HG03457 (cell line): Measurements from ENCODE around the gene ZNF197.
"Not testable (repeated sequence)": the region's sequence is repeated elsewhere in the genome, so short reads cannot be mapped to it uniquely, and the experiment has no call there.

ENCODE experiments used
- ATAC-seq: cut with Tn5 transposase; IDR thresholded peaks from one replicate; pipeline ENCODE4 v1.9.1; 2021; ENCODE audit warnings: moderate number of reproducible peaks; ENCODE audit not compliant: unreplicated experiment

The ZNF197 gene

GRCh38 chr3:44659434-44659833, 34.6 kb downstream of the ZNF197 start:
- no peak for ATAC-seq

GRCh38 chr3:44661189-44661588, 36.4 kb downstream of the ZNF197 start:
- no peak for ATAC-seq

- ATAC-seq, result no peak
These were observed 40.3 kb downstream of the ZNF197 start for GRCh38 chr3:44665173-44665572.

- ATAC-seq, result no peak
These were observed 41.5 kb downstream of the ZNF197 start for GRCh38 chr3:44666346-44666745.

- ATAC-seq, result no peak
These were observed 44.9 kb downstream of the ZNF197 start for GRCh38 chr3:44669760-44670159.

GRCh38 chr3:44673466-44673865, 48.6 kb downstream of the ZNF197 start:
- not testable (repeated sequence) for ATAC-seq

- no peak for ATAC-seq
These were observed 49.4 kb downstream of the ZNF197 start for GRCh38 chr3:44674211-44674610.

GRCh38 chr3:44678480-44679116, 53.8 kb downstream of the ZNF197 start:
- ATAC-seq, result no peak

- no peak for ATAC-seq
These were observed 56.2 kb downstream of the ZNF197 start for GRCh38 chr3:44680921-44681455.

GRCh38 chr3:44682182-44682896, 57.5 kb downstream of the ZNF197 start:
- ATAC-seq, result no peak

- ATAC-seq, result no peak
These were observed 60.4 kb downstream of the ZNF197 start for GRCh38 chr3:44685128-44685800.

- ATAC-seq, result no peak
These were observed 63.1 kb downstream of the ZNF197 start for GRCh38 chr3:44687898-44688297.
